Liver (tissue), 9 donors: ENCODE measurements around the gene SIPA1L3. TPM values are rescaled to one million over a fixed set of nuclear protein-coding genes. Genes with fewer than 3 reads are reported as not detected.

Source experiments
- DNase-seq: peaks from one replicate; pipeline ENCODE4 v3.0.0-alpha.2; 2017; ENCODE audit warnings: low spot score
- H3K27ac ChIP-seq, 2 donors: one replicate each; pipeline ENCODE4 v1.7.0; 2013; ENCODE audit warnings: inconsistent platforms in 2 of 2, low read length in 2 of 2, control low read depth in 1 of 2, low read depth in 1 of 2, mild to moderate bottlenecking in 1 of 2
- H3K27me3 ChIP-seq, 4 donors: one replicate each; pipeline versions ENCODE4 v1.6.1 to v1.7.0; 2013; ENCODE audit warnings: low read length in 3 of 4, inconsistent platforms in 1 of 4, mild to moderate bottlenecking in 1 of 4, moderate library complexity in 1 of 4; ENCODE audit not compliant: control insufficient read depth in 4 of 4, insufficient read depth in 4 of 4
- H3K36me3 ChIP-seq, 4 donors: one replicate each; pipeline versions ENCODE4 v1.6.1 to v1.7.0; 2013; ENCODE audit warnings: low read length in 3 of 4, mild to moderate bottlenecking in 3 of 4, low read depth in 1 of 4, moderate library complexity in 1 of 4; ENCODE audit not compliant: control insufficient read depth in 4 of 4, insufficient read depth in 3 of 4
- H3K4me1 ChIP-seq, 4 donors: one replicate each; pipeline versions ENCODE4 v1.6.1 to v1.7.0; 2013; ENCODE audit warnings: low read length in 3 of 4, mild to moderate bottlenecking in 3 of 4, moderate library complexity in 1 of 4; ENCODE audit not compliant: control insufficient read depth in 4 of 4, insufficient read depth in 4 of 4
- H3K4me3 ChIP-seq, 3 donors: one replicate each; pipeline versions ENCODE4 v1.6.1 to v1.7.0; 2013; ENCODE audit warnings: low read length in 3 of 3, control low read depth in 1 of 3, low read depth in 1 of 3, mild to moderate bottlenecking in 1 of 3
- H3K9ac ChIP-seq, 2 donors: one replicate each; pipeline ENCODE4 v1.7.0; 2013; ENCODE audit warnings: low read length in 2 of 2, mild to moderate bottlenecking in 2 of 2, moderate library complexity in 2 of 2, control low read depth in 1 of 2, low read depth in 1 of 2
- H3K9me3 ChIP-seq, 4 donors: one replicate each; pipeline versions ENCODE4 v1.6.1 to v1.7.0; 2013; ENCODE audit warnings: low read length in 3 of 4; ENCODE audit not compliant: control insufficient read depth in 4 of 4
- ATF3 ChIP-seq: IDR thresholded peaks from 2 replicates; pipeline ENCODE4 v1.6.1; 2016; ENCODE audit warnings: antibody characterized with exemption
- CTCF ChIP-seq: fragments of 150-350 bp; IDR thresholded peaks from 2 replicates; pipeline ENCODE4 v1.5.1; 2017; ENCODE audit warnings: improper control_type of control experiment, low read depth, low read length; ENCODE audit not compliant: missing input control
- EGR1 ChIP-seq, 2 donors: IDR thresholded peaks; 2 replicates each; pipeline ENCODE4 v1.6.1; 2016 to 2018; ENCODE audit warnings: antibody characterized with exemption in 2 of 2, low read depth in 2 of 2
- FOXA1 ChIP-seq: IDR thresholded peaks from 2 replicates; pipeline ENCODE4 v1.6.1; 2016; ENCODE audit warnings: antibody characterized with exemption
- FOXA2 ChIP-seq: IDR thresholded peaks from 2 replicates; pipeline ENCODE4 v1.6.1; 2016; ENCODE audit warnings: antibody characterized with exemption
- GABPA ChIP-seq, 2 donors: IDR thresholded peaks in 1 of 2; conservative IDR thresholded peaks in 1 of 2; 2 replicates each; pipeline ENCODE4 v1.6.1; 2016; ENCODE audit warnings: antibody characterized with exemption in 2 of 2, mild to moderate bottlenecking in 1 of 2, moderate library complexity in 1 of 2
- HNF4G ChIP-seq: IDR thresholded peaks from 2 replicates; pipeline ENCODE4 v1.6.1; 2016; ENCODE audit warnings: antibody characterized with exemption
- JUND ChIP-seq, 2 donors: IDR thresholded peaks; 2 replicates each; pipeline ENCODE4 v1.6.1; 2016; ENCODE audit warnings: antibody characterized with exemption in 2 of 2
- MAX ChIP-seq: IDR thresholded peaks from 2 replicates; pipeline ENCODE4 v1.6.1; 2016; ENCODE audit warnings: antibody characterized with exemption
- RAD21 ChIP-seq, 2 donors: IDR thresholded peaks; 2 replicates each; pipeline ENCODE4 v1.6.1; 2016; ENCODE audit warnings: antibody characterized with exemption in 2 of 2, mild to moderate bottlenecking in 2 of 2
- REST ChIP-seq: IDR thresholded peaks from 2 replicates; pipeline ENCODE4 v1.6.1; 2016; ENCODE audit warnings: antibody characterized with exemption, mild to moderate bottlenecking
- YY1 ChIP-seq: IDR thresholded peaks from 2 replicates; pipeline ENCODE4 v1.6.1; 2016; ENCODE audit warnings: antibody characterized with exemption, mild to moderate bottlenecking
- ZBTB33 ChIP-seq: IDR thresholded peaks from 2 replicates; pipeline ENCODE4 v1.6.1; 2016; ENCODE audit warnings: antibody characterized with exemption
- WGBS: extraction: QIAGEN DNeasy Blood & Tissue Kit; methylation state at CpG from one replicate; pipeline ENCODE4 v1.1.7; 2013; 5-methylcytosine and 5-hydroxymethylcytosine counted together
- polyA plus RNA-seq, 2 donors: library from polyadenylated mRNA; stranded (reverse) in 1 of 2; unstranded in 1 of 2; fragments of 200-250 nt in 1 of 2; fragments of >200 nt in 1 of 2; fragmentation: Nextera tagmentation in 1 of 2; extraction: Ambion mirVana in 1 of 2; gene quantifications; one replicate each; pipeline versions ENCODE4 v1.2.1 to v1.2.3, GENCODE V29; 2013 to 2015
- total RNA-seq, 2 donors: library from RNA; depleted of rRNA; stranded (reverse); fragments of >200 nt; gene quantifications; one replicate each; pipeline ENCODE4 v1.2.3, GENCODE V29; 2014
- donor health status: healthy.
- donor health status: healthy.
- donor health status: healthy.
- donor health status: healthy.
- donor health status: healthy.

The SIPA1L3 gene
- total and polyA plus RNA-seq, 4 donors, result 2.4 to 10.0 (median 4.4) TPM

GRCh38 chr19:37899453-37899852, 7.6 kb upstream of the SIPA1L3 start:
- 81% methylated on average over 1 of the region's 1 CpG for WGBS
- H3K4me3 ChIP-seq, result no peak overlapping the region
- no peak for TF ChIP-seq MAX
- TF ChIP-seq HNF4G, result no peak
- TF ChIP-seq GABPA (IDR thresholded peaks at IDR 0.05 in 1 of 2, conservative IDR thresholded peaks at IDR 0.05 in 1 of 2), result no peak
- no peak for TF ChIP-seq FOXA1
- no peak overlapping the region for H3K27ac ChIP-seq
- H3K9ac ChIP-seq, result no peak overlapping the region
- no peak for DNase-seq
- no peaks in the 10 kb centered on the region for H3K9me3 ChIP-seq
- H3K36me3 ChIP-seq, result no peaks in the 10 kb centered on the region
- H3K27me3 ChIP-seq, result no peaks in the 10 kb centered on the region
- no peaks in the 10 kb centered on the region for H3K4me1 ChIP-seq

- TF ChIP-seq YY1 (no peak), HNF4G (no peak), EGR1 (IDR thresholded peaks at IDR 0.05; ENCODE audit: low read depth in 2 of 2) (no peak), ZBTB33 (no peak), FOXA2 (no peak), RAD21 (IDR thresholded peaks at IDR 0.05) (no peak), FOXA1 (no peak), CTCF (no peak), ATF3 (no peak), JUND (IDR thresholded peaks at IDR 0.05) (no peak), REST (no peak)
- Histone ChIP-seq H3K27me3 (no peaks in the 10 kb centered on the region), H3K4me3 (no peak overlapping the region), H3K9ac (no peak overlapping the region), H3K36me3 (no peaks in the 10 kb centered on the region), H3K27ac (no peak overlapping the region), H3K4me1 (no peaks in the 10 kb centered on the region), H3K9me3 (no peaks in the 10 kb centered on the region)
- DNase-seq, result no peak
- 70% methylated on average over 2 of the region's 2 CpGs for WGBS
Observed at GRCh38 chr19:37899966-37900365, 7.0 kb upstream of the SIPA1L3 start.
